H1 (cell line): Measurements from ENCODE around the gene PRPF39. TPM values are rescaled to one million over a fixed set of nuclear protein-coding genes. Genes with fewer than 3 reads are reported as not detected.

ENCODE experiments used
- CTCF ChIA-PET: fragments of 300-600 bp; sonication (Branson Sonifier 250); formaldehyde crosslinking; loops from one replicate; lab custom pipeline; 2021; ENCODE audit not compliant: partially characterized antibody; lab: Charles Lee
- POLR2A ChIA-PET: fragments of 300-600 bp; sonication (Branson Sonifier 250); formaldehyde crosslinking; loops from one replicate; lab custom pipeline; 2021; ENCODE audit warnings: inconsistent platforms; ENCODE audit not compliant: partially characterized antibody; lab: Charles Lee
- DNase-seq, 2 experiments: peaks; one replicate each; pipeline versions ENCODE4 v3.0.0 to v3.0.0-alpha.2; 2010 to 2022; ENCODE audit warnings: low spot score in 2 of 2, low read depth in 1 of 2, mixed read lengths in 1 of 2
- FAIRE-seq: peaks from 2 replicates; lab custom pipeline; 2011; peaks lifted over from hg19 to GRCh38; lab: Jason Lieb, UNC
- H2AFZ ChIP-seq: 2 replicates; pipeline ENCODE4 v1.8.1; 2012; ENCODE audit warnings: low read length, inconsistent platforms
- H2AK5ac ChIP-seq: 2 replicates; pipeline ENCODE4 v1.6.1; 2013; ENCODE audit warnings: low read depth, low read length
- H2BK120ac ChIP-seq: replicated peaks from 2 replicates; pipeline ENCODE3; 2013; ENCODE audit warnings: low read depth, low read length, inconsistent platforms
- H2BK12ac ChIP-seq: 2 replicates; pipeline ENCODE4 v1.6.1; 2013; ENCODE audit warnings: low read depth, low read length
- H2BK15ac ChIP-seq: 2 replicates; pipeline ENCODE4 v1.6.1; 2013; ENCODE audit warnings: low read length
- H2BK20ac ChIP-seq: 2 replicates; pipeline ENCODE4 v1.6.1; 2013; ENCODE audit warnings: low read length
- H2BK5ac ChIP-seq: 2 replicates; pipeline ENCODE4 v1.6.1; 2013; ENCODE audit warnings: low read depth, low read length
- H3K14ac ChIP-seq: 2 replicates; pipeline ENCODE4 v1.6.1; 2013; ENCODE audit warnings: inconsistent platforms; ENCODE audit not compliant: insufficient read length
- H3K18ac ChIP-seq: 2 replicates; pipeline ENCODE4 v1.6.1; 2013; ENCODE audit warnings: low read length; ENCODE audit errors: extremely low read depth
- H3K23ac ChIP-seq: 2 replicates; pipeline ENCODE4 v1.6.1; 2013; ENCODE audit warnings: inconsistent platforms; ENCODE audit not compliant: insufficient read length
- H3K23me2 ChIP-seq: 2 replicates; pipeline ENCODE4 v1.6.1; 2013; ENCODE audit warnings: low read depth, low read length
- H3K27ac ChIP-seq: 2 replicates; pipeline ENCODE4 v1.6.1; 2011; ENCODE audit warnings: low read depth, low read length, inconsistent platforms
- H3K27me3 ChIP-seq, 4 experiments: replicated peaks in 1 of 4; 1 replicate in 1 of 4; 2 replicates in 3 of 4; pipeline versions ENCODE4 v1.6.1 to v1.8.1; 2011 to 2013; ENCODE audit warnings: low read length in 3 of 4, mild to moderate bottlenecking in 3 of 4, inconsistent platforms in 2 of 4, mixed read lengths in 2 of 4, moderate library complexity in 1 of 4; ENCODE audit not compliant: control insufficient read depth in 3 of 4, insufficient read depth in 3 of 4; ENCODE audit errors: extremely low read depth in 1 of 4
- H3K36me3 ChIP-seq, 4 experiments: 2 replicates each; pipeline versions ENCODE4 v1.6.1 to v1.8.1; 2011 to 2013; ENCODE audit warnings: mild to moderate bottlenecking in 4 of 4, low read length in 3 of 4, moderate library complexity in 2 of 4, control low read depth in 1 of 4, inconsistent platforms in 1 of 4; ENCODE audit not compliant: insufficient read depth in 4 of 4, control insufficient read depth in 2 of 4
- H3K4ac ChIP-seq: replicated peaks from 2 replicates; pipeline ENCODE3; 2013; ENCODE audit warnings: low read length, low read depth, mixed read lengths, inconsistent platforms; ENCODE audit not compliant: insufficient read length
- H3K4me1 ChIP-seq, 4 experiments: replicated peaks in 1 of 4; 1 replicate in 1 of 4; 2 replicates in 3 of 4; pipeline versions ENCODE4 v1.6.1 to v1.8.1; 2011 to 2013; ENCODE audit warnings: low read length in 3 of 4, inconsistent platforms in 2 of 4, mixed read lengths in 1 of 4; ENCODE audit not compliant: insufficient read depth in 4 of 4, control insufficient read depth in 3 of 4
- H3K4me2 ChIP-seq, 2 experiments: 2 replicates each; pipeline versions ENCODE4 v1.6.1 to v1.8.1; 2011 to 2013; ENCODE audit warnings: low read depth in 2 of 2, low read length in 2 of 2, control low read depth in 1 of 2, inconsistent platforms in 1 of 2, mild to moderate bottlenecking in 1 of 2; ENCODE audit not compliant: insufficient read depth in 1 of 2
- H3K4me3 ChIP-seq, 4 experiments: fragments of 200-600, 300-600 bp in 1 of 4; sonication (generic), shearing (Covaris generic), sonication (Bioruptor Twin) in 1 of 4; 2 replicates each; pipeline versions ENCODE4 v1.5.1 to v1.8.1; 2011 to 2016; ENCODE audit warnings: low read length in 4 of 4, low read depth in 3 of 4, control low read depth in 2 of 4, inconsistent platforms in 2 of 4, mild to moderate bottlenecking in 2 of 4, mixed read lengths in 1 of 4, moderate library complexity in 1 of 4; ENCODE audit not compliant: insufficient read depth in 2 of 4; ENCODE audit errors: extremely low read depth in 1 of 4
- H3K56ac ChIP-seq: replicated peaks from 2 replicates; pipeline ENCODE3; 2013; ENCODE audit warnings: low read depth, mild to moderate bottlenecking, mixed read lengths, low read length, inconsistent platforms; ENCODE audit not compliant: insufficient read length
- H3K79me1 ChIP-seq: 2 replicates; pipeline ENCODE4 v1.6.1; 2013; ENCODE audit warnings: low read depth, low read length, control low read depth
- H3K79me2 ChIP-seq, 2 experiments: 2 replicates each; pipeline versions ENCODE4 v1.6.1 to v1.8.1; 2012 to 2013; ENCODE audit warnings: low read length in 2 of 2, mild to moderate bottlenecking in 2 of 2, inconsistent platforms in 1 of 2; ENCODE audit not compliant: insufficient read depth in 2 of 2, control insufficient read depth in 1 of 2
- H3K9ac ChIP-seq, 4 experiments: replicated peaks in 1 of 4; 1 replicate in 1 of 4; 2 replicates in 3 of 4; pipeline versions ENCODE4 v1.6.1 to v1.8.1; 2011 to 2013; ENCODE audit warnings: low read depth in 3 of 4, low read length in 3 of 4, control low read depth in 2 of 4, mild to moderate bottlenecking in 2 of 4, moderate library complexity in 2 of 4, inconsistent platforms in 1 of 4; ENCODE audit errors: extremely low read depth in 1 of 4
- H3K9me3 ChIP-seq, 2 experiments: 2 replicates each; pipeline versions ENCODE4 v1.6.1 to v1.8.1; 2012 to 2013; ENCODE audit warnings: mild to moderate bottlenecking in 2 of 2, moderate library complexity in 2 of 2, control low read depth in 1 of 2, inconsistent platforms in 1 of 2, low read depth in 1 of 2, low read length in 1 of 2, mixed read lengths in 1 of 2; ENCODE audit not compliant: insufficient read depth in 2 of 2
- H4K20me1 ChIP-seq, 2 experiments: replicated peaks in 1 of 2; 2 replicates each; pipeline versions ENCODE3 to v1.8.1; 2011 to 2013; ENCODE audit warnings: inconsistent platforms in 2 of 2, low read length in 2 of 2, mild to moderate bottlenecking in 1 of 2; ENCODE audit not compliant: insufficient read depth in 2 of 2, control insufficient read depth in 1 of 2
- H4K5ac ChIP-seq: 2 replicates; pipeline ENCODE4 v1.6.1; 2013; ENCODE audit warnings: low read length, low read depth, mixed read lengths, inconsistent platforms; ENCODE audit not compliant: insufficient read length
- H4K8ac ChIP-seq: 2 replicates; pipeline ENCODE4 v1.8.0; 2013; ENCODE audit warnings: mild to moderate bottlenecking, moderate library complexity, low read length, inconsistent platforms; ENCODE audit not compliant: insufficient read depth; ENCODE audit errors: extremely low read depth
- H4K91ac ChIP-seq: replicated peaks from 2 replicates; pipeline ENCODE3; 2013; ENCODE audit warnings: low read length, mixed read lengths, inconsistent platforms; ENCODE audit not compliant: insufficient read length
- BCL11A ChIP-seq, 2 experiments: IDR thresholded peaks; one replicate each; pipeline ENCODE4 v1.6.1; 2011; ENCODE audit warnings: low read depth in 2 of 2, low read length in 2 of 2, mild to moderate bottlenecking in 2 of 2
- CTBP2 ChIP-seq: IDR thresholded peaks from 2 replicates; pipeline ENCODE4 v1.7.0; 2011; ENCODE audit warnings: borderline replicate concordance, mild to moderate bottlenecking, moderate library complexity, mixed read lengths, low read length; ENCODE audit not compliant: insufficient read depth, insufficient read length
- JUN ChIP-seq: IDR thresholded peaks from 2 replicates; pipeline ENCODE4 v1.6.1; 2011; ENCODE audit warnings: low read depth, mild to moderate bottlenecking, improper control_type of control experiment, low read length
- MAFK ChIP-seq: IDR thresholded peaks from 2 replicates; pipeline ENCODE4 v1.6.1; 2012; ENCODE audit warnings: low read depth, mild to moderate bottlenecking, improper control_type of control experiment, low read length
- MAX ChIP-seq: IDR thresholded peaks from 2 replicates; pipeline ENCODE4 v1.6.1; 2012; ENCODE audit warnings: inconsistent platforms
- NANOG ChIP-seq: IDR thresholded peaks from 2 replicates; pipeline ENCODE4 v1.6.1; 2011; ENCODE audit warnings: low read length, low read depth, mild to moderate bottlenecking, inconsistent platforms; ENCODE audit not compliant: insufficient read depth, poor library complexity, severe bottlenecking
- TEAD4 ChIP-seq: IDR thresholded peaks from 2 replicates; pipeline ENCODE4 v1.6.1; 2012; ENCODE audit warnings: low read depth, low read length, inconsistent platforms, mixed read lengths
- USF2 ChIP-seq: IDR thresholded peaks from 2 replicates; pipeline ENCODE4 v1.6.1; 2011; ENCODE audit warnings: low read length, improper control_type of control experiment
- WGBS, 2 experiments: shearing (Covaris generic) in 1 of 2; methylation state at CpG; one replicate each; pipeline versions ENCODE4 v1.1.6 to v1.1.7; 2013 to 2015; ENCODE audit warnings: low lambda C conversion rate in 2 of 2, mixed read lengths in 2 of 2, inconsistent platforms in 1 of 2, low coverage in 1 of 2, missing lambda C conversion rate in 1 of 2; ENCODE audit not compliant: insufficient replicate concordance in 2 of 2, insufficient coverage in 1 of 2, insufficient read length in 1 of 2; ENCODE audit errors: extremely low coverage in 1 of 2, missing lambda C conversion rate in 1 of 2; 5-methylcytosine and 5-hydroxymethylcytosine counted together
- polyA plus RNA-seq, 7 experiments: library from polyadenylated mRNA; depleted of rRNA in 3 of 7; stranded (reverse) in 5 of 7; unstranded in 2 of 7; fragments of >200 nt in 5 of 7; fragments of 200-250 nt in 2 of 7; gene quantifications; 1 replicate in 5 of 7; 2 replicates in 1 of 7; 4 replicates in 1 of 7; pipeline versions ENCODE4 v1.2.1 to v1.2.3, GENCODE V29; 2011 to 2013; ENCODE audit warnings: missing spikeins in 2 of 7, mixed read lengths in 2 of 7
- total RNA-seq: library from RNA; stranded (reverse); fragmentation: NEBNext Ultra II Directional; extraction: Animal tissue kit (Norgen Biotek cat#: 25700); gene quantifications from 2 replicates; pipeline ENCODE4 v1.2.1, GENCODE V29; 2021

The PRPF39 gene
- total and polyA plus RNA-seq, 2 of the 8 experiments (the other 6 are each of a cell fraction or from before 2014, with no cell fraction given), result 22.4 to 43.3 TPM

GRCh38 chr14:45095143-45095542 lies 11.2 kb downstream of the PRPF39 start:
- H3K79me1 ChIP-seq, result no peaks in the 10 kb centered on the region; the same call in 1 of the 2 replicates
- H2BK20ac ChIP-seq, result no peak overlapping the region
- 97% methylated on average over 4 of the region's 4 CpGs; no CpG with 5 or more reads in 1 of the 2 experiments for WGBS, 2 experiments
- CTCF ChIA-PET, result interaction anchor here (0.6 to 1.7 kb wide), 3 partner anchors 34 to 181 kb away, joined by 3 to 4 read pairs (median 3); no protein-coding TSS in a partner anchor
- no peak overlapping the region for H3K9ac ChIP-seq
- peaks cover 3 to 42% (median 15%) of the 10 kb centered on the region in 4 experiments; a peak in 7 of 8 replicates for H3K36me3 ChIP-seq
- peaks cover 5 to 6% of the 10 kb centered on the region in 2 experiments for H4K20me1 ChIP-seq
- no peaks in the 10 kb centered on the region for H3K9me3 ChIP-seq
- H3K14ac ChIP-seq, result no peak overlapping the region
- H2AFZ ChIP-seq, result no peak overlapping the region
- FAIRE-seq (no peak), DNase-seq (no peak)
- H2BK120ac ChIP-seq, result no peak overlapping the region
- no peaks in the 10 kb centered on the region for H3K23me2 ChIP-seq
- H4K91ac ChIP-seq, result no peak overlapping the region
- no peak overlapping the region for H2BK15ac ChIP-seq
- no peaks in the 10 kb centered on the region for H3K4me1 ChIP-seq
- POLR2A ChIA-PET, result no interaction called here
- no peaks in the 10 kb centered on the region for H3K27me3 ChIP-seq
- H2BK5ac ChIP-seq, result no peak overlapping the region
- H3K27ac ChIP-seq, result no peak overlapping the region
- H3K79me2 ChIP-seq, result peaks cover 7 to 51% of the 10 kb centered on the region in 2 experiments; a peak in 3 of 4 replicates
- no peak overlapping the region for H3K4ac ChIP-seq
- no peak overlapping the region for H3K18ac ChIP-seq
- no peak for TF ChIP-seq TEAD4
- no peak for TF ChIP-seq JUN
- TF ChIP-seq MAFK, result no peak
- TF ChIP-seq CTBP2, result no peak
- no peak for TF ChIP-seq MAX
- no peak for TF ChIP-seq USF2
- TF ChIP-seq NANOG, result no peak
- no peak for TF ChIP-seq BCL11A (IDR thresholded peaks at IDR 0.05; ENCODE audit: low read depth in 2 of 2, low read length in 2 of 2)
- no peak overlapping the region for H2AK5ac ChIP-seq
- no peak overlapping the region for H2BK12ac ChIP-seq
- no peak overlapping the region for H4K5ac ChIP-seq
- no peak overlapping the region for H3K23ac ChIP-seq
- H4K8ac ChIP-seq, result no peak overlapping the region
- H3K4me3 ChIP-seq, result no peak overlapping the region
- no peak overlapping the region for H3K4me2 ChIP-seq
- H3K56ac ChIP-seq, result no peak overlapping the region
